NB4 (cell line): ENCODE results near the gene RPTOR.
"Not testable (repeated sequence)": the region's sequence is repeated elsewhere in the genome, so short reads cannot be mapped to it uniquely, and the experiment has no call there.

Experiments
- DNase-seq: peaks from one replicate; pipeline ENCODE4 v3.0.0; 2010; ENCODE audit warnings: low read depth
- H3K4me3 ChIP-seq: one replicate; pipeline ENCODE4 v1.5.1; 2011; ENCODE audit warnings: mild to moderate bottlenecking, low read depth, low read length, moderate library complexity
- MYC ChIP-seq: IDR thresholded peaks from 2 replicates; pipeline ENCODE4 v1.6.1; 2011; ENCODE audit warnings: low read depth, low read length
- POLR2A ChIP-seq: IDR thresholded peaks from 2 replicates; pipeline ENCODE4 v1.6.1; 2011; ENCODE audit warnings: mild to moderate bottlenecking; ENCODE audit not compliant: insufficient read length; ENCODE audit errors: extremely low read depth
- TF ChIP-seq, protein P1 (sequence below): IDR thresholded peaks from 2 replicates; pipeline ENCODE4 v1.6.1; 2011; ENCODE audit warnings: low read depth, low read length
- TF ChIP-seq, protein P2 (sequence below): IDR thresholded peaks from one replicate; pipeline ENCODE4 v1.5.1; 2012; ENCODE audit warnings: low read depth, low read length

The RPTOR gene

DNA sequence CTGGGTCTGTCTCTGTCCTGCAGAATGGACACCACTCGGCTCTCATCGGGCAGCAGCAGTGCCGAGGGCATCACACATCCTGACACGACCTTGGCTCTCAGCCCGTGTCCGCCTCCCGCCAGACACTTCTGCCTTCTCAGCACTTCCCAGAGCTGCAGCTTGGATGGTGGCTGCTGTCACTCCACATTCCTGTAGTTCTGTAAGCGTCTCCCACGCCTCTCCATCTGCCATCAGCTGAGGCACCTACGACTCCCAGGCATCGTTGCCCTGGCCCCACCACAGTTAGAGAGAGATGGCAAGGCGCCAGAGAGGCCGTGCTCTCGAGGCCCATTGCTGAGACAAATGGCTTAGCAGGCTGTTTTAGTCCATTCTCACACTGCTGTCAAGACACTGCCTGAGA is 251.1 kb downstream of the RPTOR start:
- no peak for DNase-seq
- no peak overlapping the region for H3K4me3 ChIP-seq
- TF ChIP-seq MYC (no peak), POLR2A (no peak)
- TF ChIP-seq, protein P1, sequence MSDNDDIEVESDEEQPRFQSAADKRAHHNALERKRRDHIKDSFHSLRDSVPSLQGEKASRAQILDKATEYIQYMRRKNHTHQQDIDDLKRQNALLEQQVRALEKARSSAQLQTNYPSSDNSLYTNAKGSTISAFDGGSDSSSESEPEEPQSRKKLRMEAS = no peak
- TF ChIP-seq, protein P2, sequence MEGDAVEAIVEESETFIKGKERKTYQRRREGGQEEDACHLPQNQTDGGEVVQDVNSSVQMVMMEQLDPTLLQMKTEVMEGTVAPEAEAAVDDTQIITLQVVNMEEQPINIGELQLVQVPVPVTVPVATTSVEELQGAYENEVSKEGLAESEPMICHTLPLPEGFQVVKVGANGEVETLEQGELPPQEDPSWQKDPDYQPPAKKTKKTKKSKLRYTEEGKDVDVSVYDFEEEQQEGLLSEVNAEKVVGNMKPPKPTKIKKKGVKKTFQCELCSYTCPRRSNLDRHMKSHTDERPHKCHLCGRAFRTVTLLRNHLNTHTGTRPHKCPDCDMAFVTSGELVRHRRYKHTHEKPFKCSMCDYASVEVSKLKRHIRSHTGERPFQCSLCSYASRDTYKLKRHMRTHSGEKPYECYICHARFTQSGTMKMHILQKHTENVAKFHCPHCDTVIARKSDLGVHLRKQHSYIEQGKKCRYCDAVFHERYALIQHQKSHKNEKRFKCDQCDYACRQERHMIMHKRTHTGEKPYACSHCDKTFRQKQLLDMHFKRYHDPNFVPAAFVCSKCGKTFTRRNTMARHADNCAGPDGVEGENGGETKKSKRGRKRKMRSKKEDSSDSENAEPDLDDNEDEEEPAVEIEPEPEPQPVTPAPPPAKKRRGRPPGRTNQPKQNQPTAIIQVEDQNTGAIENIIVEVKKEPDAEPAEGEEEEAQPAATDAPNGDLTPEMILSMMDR = no peak

DNA sequence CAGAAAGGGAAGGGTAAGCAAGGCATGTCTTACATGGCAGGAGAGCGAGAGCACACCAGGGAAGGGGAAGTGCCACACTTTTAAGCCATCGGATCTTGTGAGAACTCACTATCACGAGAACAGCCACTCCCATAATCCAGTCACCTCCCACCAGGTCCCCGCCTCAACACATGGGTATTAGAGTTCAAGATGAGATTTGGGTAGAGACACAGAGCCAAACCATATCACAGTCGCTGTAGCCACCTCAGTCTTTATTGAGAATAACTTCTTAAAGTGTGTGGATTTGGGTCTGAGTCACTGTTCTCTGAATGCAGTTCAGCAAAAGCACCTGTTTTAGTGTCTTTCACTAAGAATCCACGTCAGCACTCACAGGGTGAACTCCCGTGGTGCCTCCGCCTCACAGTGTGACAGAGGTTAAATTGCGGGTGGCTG is 251.8 kb downstream of the RPTOR start:
- no peak overlapping the region for H3K4me3 ChIP-seq
- DNase-seq = no peak
- no peak for TF ChIP-seq MYC
- TF ChIP-seq POLR2A = no peak
- TF ChIP-seq, protein P2 = no peak
- TF ChIP-seq, protein P1 = no peak

DNA sequence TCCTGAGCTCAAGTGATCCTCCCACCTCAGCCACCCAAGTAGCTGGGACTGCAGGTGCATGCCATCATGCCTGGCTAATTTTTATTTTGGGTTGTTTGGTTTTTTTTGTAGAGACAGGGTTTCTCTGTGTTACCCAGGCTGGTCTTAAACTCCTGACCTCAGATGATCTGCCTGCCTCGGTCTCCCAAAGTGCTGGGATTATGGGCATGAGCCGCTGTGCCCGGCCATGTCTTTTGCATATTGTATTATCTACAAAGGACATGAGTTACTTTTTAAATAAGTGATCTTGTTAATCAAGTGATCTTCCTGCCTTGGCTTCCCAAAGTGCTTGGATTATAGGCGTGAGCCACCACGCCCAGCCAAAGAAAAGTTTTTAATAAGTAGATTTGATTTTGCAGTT is 252.6 kb downstream of the RPTOR start:
- not testable (repeated sequence) for DNase-seq, H3K4me3 ChIP-seq

DNA sequence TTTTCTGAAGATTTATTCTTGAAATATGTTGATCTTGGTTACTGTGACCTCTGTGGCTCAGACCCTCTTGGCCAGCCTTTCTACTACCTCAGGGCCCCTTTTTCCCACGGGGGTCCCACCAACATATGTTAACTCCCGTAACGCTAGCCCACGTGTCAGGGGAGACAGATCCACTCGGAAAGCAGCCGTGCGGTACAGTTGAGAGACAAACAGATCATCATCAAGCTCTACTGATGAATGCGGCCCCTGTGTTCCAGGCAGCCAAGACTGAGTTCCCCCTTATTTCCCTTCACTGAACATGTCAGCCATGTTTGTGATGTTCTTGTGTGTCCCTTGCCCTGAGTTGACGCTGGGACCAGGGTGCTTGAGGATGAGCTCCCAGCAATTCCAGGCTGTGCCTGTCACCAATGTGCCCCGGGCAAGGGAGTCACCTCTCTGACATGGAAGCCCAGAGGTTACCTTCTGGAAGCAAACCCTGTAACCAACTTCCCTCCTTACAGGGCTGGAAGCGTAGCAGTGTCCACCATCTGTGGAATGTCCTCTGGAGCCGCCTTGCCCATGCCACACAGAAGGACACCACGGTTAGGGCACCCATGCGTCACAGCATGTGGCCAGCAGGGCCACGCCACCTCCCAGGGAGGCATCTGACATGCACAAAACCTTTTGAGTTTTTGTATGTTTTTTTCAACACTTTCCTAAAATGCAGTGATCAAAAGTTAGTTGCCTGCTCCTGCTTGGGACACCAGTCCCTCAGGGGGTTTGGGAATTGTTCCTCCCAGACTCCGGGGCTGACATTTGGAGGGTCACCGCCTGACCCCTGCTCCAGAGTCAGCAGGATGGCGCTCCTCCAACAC is 253.3 kb downstream of the RPTOR start:
- DNase-seq = no peak
- TF ChIP-seq MYC = no peak
- no peak for TF ChIP-seq POLR2A
- TF ChIP-seq, protein P2 = no peak
- TF ChIP-seq, protein P1 = no peak
- H3K4me3 ChIP-seq = no peak overlapping the region

DNA sequence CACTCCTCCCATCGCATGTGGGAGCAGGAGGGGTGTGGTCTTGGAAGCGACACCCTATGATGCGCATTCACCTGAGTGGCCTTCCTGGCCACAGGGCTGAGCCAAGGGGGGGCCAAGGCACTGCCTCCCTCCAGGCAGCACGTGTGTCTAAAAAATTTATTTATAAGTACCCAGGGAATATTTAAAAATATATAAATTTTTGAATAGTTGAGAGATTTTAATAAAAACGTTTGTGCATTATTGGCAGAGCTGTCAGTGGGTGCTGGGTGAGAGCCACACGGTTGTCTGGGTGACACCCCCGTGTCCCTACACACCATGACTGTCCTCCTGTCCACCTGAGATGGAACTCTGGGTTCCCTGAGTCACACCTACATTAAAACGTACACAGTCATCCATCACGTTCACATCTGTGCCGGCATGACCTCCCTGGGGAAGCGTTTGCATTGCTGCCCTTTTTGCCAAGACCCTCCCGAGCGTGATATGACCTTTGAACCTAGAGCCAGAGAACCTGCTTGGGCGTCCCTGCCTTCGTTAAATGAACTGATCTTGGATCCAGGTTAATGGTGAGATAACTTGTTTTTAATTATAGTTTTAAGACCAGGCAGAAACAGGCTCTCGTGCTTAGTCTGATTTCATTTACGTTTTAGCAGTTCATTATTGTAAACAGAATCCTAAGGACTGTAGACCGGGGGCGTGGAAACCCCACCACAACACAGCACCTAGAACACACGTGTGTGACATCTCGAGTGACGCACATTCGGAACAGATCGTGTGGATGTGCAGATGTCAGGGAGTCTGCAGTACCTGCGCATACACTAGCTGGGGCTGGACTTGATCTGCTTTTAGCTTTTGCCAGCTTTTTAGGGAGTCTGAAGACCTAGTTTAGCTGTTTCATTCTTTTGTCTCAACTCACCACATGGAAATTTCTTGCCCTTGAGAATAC is 254.2 kb downstream of the RPTOR start:
- DNase-seq = no peak
- H3K4me3 ChIP-seq = no peak overlapping the region
- TF ChIP-seq, protein P2 = no peak
- TF ChIP-seq, protein P1 = no peak
- TF ChIP-seq MYC = no peak
- TF ChIP-seq POLR2A = no peak
